Measurements from ENCODE around the gene EARS2.

DNA sequence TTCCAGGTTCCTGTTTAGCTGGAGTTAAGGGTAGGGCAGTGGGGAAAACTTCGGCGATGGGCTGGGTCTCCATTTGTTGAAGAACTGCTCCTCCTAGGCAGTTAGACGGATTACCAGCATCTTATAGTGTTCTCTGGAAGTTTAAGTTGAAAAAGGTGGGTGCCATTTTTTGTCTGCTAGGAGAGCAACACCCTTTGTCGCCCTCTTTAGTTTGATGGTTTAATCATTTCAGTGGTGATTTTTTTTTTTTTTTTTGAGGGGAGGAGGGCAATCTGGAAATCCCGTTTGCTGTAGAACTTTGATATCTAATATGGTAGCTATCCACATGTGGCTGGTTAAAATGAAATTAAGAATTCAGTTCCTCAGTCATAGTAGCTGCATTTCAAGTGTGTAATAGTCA lies 4.4 kb upstream of the EARS2 start:
- TF ChIP-seq, protein P1, sequence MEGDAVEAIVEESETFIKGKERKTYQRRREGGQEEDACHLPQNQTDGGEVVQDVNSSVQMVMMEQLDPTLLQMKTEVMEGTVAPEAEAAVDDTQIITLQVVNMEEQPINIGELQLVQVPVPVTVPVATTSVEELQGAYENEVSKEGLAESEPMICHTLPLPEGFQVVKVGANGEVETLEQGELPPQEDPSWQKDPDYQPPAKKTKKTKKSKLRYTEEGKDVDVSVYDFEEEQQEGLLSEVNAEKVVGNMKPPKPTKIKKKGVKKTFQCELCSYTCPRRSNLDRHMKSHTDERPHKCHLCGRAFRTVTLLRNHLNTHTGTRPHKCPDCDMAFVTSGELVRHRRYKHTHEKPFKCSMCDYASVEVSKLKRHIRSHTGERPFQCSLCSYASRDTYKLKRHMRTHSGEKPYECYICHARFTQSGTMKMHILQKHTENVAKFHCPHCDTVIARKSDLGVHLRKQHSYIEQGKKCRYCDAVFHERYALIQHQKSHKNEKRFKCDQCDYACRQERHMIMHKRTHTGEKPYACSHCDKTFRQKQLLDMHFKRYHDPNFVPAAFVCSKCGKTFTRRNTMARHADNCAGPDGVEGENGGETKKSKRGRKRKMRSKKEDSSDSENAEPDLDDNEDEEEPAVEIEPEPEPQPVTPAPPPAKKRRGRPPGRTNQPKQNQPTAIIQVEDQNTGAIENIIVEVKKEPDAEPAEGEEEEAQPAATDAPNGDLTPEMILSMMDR (IDR thresholded peaks at IDR 0.05), result no peak
- no peak for TF ChIP-seq ZFX (IDR thresholded peaks at IDR 0.05; ENCODE audit: borderline replicate concordance)

Data from 22Rv1 (cell line).